Posterior cingulate gyrus (tissue), 11 donors: ENCODE measurements around the gene TJAP1.
A peak's percentile ranks its signal among the peaks of the same experiment; 100 is the strongest.

Experiments
- DNase-seq, 10 donors: peaks; one replicate each; pipeline versions ENCODE4 v3.0.0 to v3.0.0-alpha.2; 2020 to 2021; ENCODE audit warnings: mixed read lengths in 3 of 10
- intact Hi-C: fragments of 100-400 bp; cut with DNase I; formaldehyde crosslinking; loops from one replicate; pipeline ENCODE4 v1.15.1; 2023

Gene TJAP1

DNA sequence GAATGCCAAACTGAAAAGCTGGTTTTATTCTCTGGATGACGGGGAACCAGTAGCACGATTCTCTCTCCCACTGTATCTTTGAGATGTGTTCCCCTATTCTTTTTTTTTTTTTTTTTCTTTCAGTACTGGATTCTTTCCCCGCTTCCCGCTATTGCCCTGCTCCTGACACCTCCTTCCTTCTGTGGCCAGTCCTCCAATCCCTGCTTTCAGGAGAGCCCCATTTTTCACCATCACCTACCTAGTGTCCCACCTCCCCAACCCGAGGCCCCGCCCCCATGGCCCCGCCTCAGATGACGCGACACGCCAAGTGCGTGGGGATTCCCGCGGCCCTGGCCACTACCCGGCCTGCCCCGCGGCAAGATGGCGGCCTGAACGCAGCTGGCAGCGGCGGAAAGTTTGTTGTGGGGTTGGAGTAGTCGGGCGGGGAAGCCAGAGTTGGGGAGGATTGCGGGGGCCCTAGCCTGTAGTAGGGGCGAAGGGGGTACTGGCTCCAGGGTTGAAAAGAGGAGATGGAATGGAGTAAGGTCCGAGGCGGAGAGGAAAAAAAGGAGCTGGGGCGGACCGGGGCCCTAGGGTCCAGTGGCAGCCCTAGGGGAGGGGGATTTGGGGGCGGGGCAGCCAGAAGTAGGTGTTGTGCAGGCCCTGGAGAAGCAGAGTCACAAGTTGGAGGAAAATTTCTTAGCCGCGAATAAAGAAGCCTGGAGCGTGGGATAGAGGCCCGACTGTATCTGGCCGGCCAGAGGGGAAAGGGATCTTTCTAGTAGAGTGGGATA, at the start of gene TJAP1:
Gene TJAP1 (plus strand): TSS at position 336 of the 773 bp plus-strand sequence. CDS start 21,432 bp downstream, outside the sequence.
- intact Hi-C loops: loop anchor here (1.0 kb wide), 1 partner anchor 35 kb away; no protein-coding TSS in a partner anchor
- DNase-seq: peak; percentile 91 to 99 (median 95)

DNA sequence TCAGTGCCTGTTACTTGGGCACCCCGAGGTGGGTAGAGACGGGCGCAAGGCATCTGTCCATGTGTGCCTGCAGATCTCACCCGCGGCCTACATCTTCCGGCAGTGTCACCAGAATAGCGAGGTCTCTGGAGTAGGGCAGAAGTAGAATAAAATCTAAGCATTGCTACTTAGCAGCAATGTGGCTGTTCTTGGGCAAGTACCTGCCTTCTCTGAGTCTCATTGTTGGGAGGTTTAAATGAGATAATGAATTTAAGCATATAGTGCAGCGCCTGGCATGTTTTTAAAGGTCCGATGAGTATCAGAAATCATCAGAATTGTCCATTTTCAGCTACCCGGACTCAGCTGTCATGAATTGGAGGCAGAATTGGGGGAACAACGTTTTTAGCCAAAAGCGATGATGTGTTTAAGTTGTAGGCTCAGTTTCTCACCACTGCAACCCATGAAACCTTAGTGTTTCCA, 49.2 kb upstream of the TJAP1 start:
- DNase-seq: no peak
- intact Hi-C loops: loop anchor here (10.0 kb wide), 1 partner anchor 53 kb away; no protein-coding TSS in a partner anchor

- no peak for DNase-seq
- intact Hi-C loops: loop anchor here (10.0 kb wide), 1 partner anchor 54 kb away; no protein-coding TSS in a partner anchor
These were observed 48.5 kb upstream of the TJAP1 start for GRCh38 chr6:43428874-43429273.

- no peak for DNase-seq
- intact Hi-C loops: no loop called here
These were observed 45.1 kb upstream of the TJAP1 start for GRCh38 chr6:43432009-43432945.

DNA sequence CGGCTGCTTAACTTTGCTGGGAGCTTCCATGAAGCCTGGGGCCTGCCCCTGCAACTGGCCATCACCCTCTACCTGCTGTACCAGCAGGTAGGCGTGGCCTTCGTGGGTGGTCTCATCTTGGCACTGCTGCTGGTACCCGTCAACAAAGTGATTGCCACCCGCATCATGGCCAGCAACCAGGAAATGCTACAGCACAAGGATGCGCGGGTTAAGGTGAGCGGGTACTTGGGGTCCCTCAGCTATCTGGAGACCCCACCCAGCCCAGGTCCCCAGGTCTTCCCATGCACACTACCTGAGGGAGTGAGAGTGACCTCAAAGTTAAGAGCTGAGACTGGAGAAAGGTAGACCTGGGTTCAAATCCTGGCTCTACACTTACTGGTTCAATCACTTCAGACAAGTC, 44.2 kb upstream of the TJAP1 start:
- intact Hi-C loops: no loop called here
- DNase-seq: no peak

DNA sequence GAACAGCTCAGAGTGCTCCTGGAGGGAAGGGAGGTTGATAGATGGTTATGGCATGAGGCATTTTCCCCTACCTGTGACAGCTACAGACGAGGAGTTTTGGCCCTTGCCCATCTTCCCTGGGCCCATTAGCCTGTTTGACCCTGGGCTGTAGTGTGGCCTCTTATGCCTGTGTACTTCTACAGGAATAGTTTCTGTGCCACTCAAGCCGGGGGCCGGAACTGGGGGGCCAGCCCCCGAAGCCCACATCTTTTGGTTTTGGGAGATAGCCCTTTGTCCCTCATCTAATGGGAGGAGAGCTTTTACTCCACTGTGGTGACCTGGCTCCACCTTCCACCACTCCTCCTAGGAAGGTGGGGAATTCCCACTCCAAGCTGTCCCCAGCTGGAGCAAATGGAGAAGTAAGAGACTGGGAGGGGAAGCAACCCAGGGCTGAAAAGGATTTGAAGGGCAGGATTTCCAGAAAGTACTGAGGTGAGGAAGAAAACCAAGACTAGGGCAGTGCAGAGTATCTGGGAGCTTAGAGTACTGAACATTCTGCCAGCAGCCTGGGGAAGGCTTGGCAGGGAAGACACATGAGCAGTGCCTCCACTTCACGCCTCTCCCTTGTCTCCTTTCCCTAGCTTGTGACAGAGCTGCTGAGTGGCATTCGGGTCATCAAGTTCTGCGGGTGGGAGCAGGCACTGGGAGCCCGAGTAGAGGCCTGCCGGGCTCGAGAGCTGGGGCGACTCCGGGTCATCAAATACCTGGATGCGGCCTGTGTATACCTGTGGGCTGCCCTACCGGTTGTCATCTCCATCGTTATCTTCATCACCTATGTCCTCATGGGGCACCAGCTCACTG, 43.1 kb upstream of the TJAP1 start:
- intact Hi-C loops: no loop called here
- DNase-seq: no peak

GRCh38 chr6:43434943-43435342, 42.4 kb upstream of the TJAP1 start:
- intact Hi-C loops: no loop called here
- DNase-seq: no peak

DNA sequence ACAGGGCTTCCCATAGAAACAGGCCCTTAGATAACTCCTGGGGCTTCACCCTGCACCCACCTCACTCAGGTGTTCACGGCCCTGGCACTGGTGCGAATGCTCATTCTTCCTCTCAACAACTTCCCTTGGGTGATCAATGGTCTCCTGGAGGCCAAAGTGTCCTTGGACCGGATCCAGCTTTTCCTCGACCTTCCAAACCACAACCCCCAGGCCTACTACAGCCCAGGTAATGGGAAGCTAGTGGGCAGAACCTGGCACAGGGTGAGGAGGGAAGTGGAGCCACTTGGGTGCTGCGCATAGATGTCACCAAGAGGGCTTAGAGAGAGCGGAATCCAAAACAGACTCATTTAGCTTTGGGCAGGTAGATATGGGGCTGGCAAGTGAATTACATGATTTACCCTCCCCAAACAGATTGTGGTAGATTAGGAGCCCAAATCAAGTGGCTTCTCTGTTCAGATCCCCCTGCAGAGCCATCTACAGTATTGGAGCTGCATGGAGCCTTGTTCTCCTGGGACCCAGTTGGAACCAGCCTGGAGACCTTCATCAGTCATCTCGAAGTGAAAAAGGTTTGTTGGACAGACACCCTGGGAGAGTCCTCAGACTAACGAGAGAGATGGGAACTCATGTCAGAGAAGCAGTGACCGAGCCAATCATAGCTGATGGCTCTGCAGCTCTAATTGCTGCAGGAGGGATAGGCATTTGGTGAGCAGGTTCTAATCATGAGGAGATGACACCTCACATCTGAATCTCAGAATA, 41.5 kb upstream of the TJAP1 start:
- no peak for DNase-seq
- intact Hi-C loops: no loop called here

GRCh38 chr6:43436577-43437282, 40.6 kb upstream of the TJAP1 start:
- intact Hi-C loops: no loop called here
- no peak for DNase-seq

- intact Hi-C loops: no loop called here
- no peak for DNase-seq
These were observed 39.7 kb upstream of the TJAP1 start for GRCh38 chr6:43437700-43438099.

DNA sequence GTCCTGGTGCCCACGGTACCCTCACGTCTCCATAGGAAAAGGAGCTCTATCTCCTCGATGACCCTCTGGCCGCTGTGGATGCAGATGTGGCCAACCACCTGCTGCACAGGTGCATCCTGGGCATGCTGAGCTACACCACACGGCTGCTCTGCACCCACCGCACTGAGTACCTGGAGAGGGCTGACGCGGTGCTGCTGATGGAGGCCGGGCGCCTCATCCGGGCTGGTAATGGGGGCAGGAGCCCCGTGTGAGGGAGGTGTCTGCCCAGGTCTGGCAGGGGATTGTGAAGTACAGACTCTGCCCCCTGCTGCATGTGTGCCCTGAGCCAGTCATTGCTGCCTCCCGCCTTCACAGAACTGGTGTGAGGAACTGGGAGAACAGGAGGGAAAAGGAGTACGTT, 34.4 kb upstream of the TJAP1 start:
- DNase-seq: peak in 1 of 10 donors; percentile 52
- intact Hi-C loops: no loop called here

DNA sequence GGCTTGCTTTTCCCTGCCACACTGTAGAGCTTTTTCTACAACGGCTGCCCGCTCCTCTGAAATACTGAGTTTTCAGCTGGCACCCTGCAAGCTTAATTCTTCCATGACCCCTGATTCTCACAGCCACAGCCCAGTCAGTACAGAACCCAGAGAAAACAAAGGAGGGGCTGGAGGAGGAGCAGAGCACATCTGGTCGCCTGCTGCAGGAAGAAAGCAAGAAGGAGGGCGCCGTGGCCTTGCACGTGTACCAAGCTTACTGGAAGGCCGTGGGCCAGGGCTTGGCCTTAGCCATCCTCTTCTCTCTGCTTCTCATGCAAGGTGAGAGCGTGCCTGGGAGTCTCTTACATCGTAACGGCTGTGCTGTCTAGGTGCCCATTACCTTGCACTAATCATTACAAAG, 33.3 kb upstream of the TJAP1 start:
- intact Hi-C loops: no loop called here
- DNase-seq: peak in 1 of 10 donors; percentile 32

- intact Hi-C loops: no loop called here
These were observed 32.8 kb upstream of the TJAP1 start for GRCh38 chr6:43444582-43444981.

GRCh38 chr6:43445576-43445975, 31.8 kb upstream of the TJAP1 start:
- intact Hi-C loops: no loop called here
- DNase-seq: peak in 2 of 10 donors; percentile 61 to 85

More at GRCh38 chr6:43444582-43444981, 32.8 kb upstream of the TJAP1 start:
- peak in 5 of 10 donors; percentile 42 to 94 (median 59) for DNase-seq

DNA sequence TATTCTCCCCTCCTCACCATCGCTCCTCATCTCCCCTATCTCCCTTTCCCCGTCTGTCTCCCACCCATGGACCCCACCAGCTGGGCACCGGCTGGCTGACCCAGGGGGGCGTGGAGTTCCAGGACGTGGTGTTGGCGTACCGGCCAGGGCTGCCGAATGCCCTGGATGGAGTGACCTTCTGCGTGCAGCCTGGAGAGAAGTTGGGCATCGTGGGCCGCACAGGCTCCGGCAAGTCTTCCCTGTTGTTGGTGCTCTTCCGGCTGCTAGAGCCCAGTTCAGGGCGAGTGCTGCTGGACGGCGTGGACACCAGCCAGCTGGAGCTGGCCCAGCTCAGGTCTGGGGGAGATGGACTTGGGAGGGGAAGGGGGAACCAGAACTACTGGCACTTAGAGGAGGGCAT, 29.8 kb upstream of the TJAP1 start:
- intact Hi-C loops: no loop called here
- DNase-seq: peak in 1 of 10 donors; percentile 58

GRCh38 chr6:43448916-43449315, 28.5 kb upstream of the TJAP1 start:
- intact Hi-C loops: no loop called here
- DNase-seq: peak in 2 of 10 donors; percentile 40 to 53

DNA sequence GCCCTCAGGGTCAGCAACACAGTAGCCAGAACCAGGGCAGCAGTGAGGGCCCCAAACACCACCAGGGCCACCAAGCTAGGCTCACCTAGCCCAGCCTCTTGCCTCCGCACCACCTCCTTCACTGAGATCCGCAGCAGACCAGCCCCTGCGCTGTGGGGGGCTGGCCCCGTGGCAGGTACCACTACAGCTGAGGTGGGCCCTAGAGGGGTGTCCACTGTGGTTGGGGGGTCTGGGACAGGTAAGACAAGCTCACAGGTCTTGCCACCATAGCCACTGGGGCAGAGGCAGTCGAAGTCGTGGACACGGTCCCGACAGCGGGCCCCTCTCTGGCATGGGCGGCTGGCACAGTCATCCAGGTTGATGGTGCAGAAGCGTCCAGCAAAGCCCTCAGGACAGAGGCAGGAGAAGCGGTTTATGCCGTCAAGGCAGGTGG, 26.7 kb upstream of the TJAP1 start:
- DNase-seq: peak in 2 of 10 donors; percentile 58 to 71
- intact Hi-C loops: no loop called here

DNA sequence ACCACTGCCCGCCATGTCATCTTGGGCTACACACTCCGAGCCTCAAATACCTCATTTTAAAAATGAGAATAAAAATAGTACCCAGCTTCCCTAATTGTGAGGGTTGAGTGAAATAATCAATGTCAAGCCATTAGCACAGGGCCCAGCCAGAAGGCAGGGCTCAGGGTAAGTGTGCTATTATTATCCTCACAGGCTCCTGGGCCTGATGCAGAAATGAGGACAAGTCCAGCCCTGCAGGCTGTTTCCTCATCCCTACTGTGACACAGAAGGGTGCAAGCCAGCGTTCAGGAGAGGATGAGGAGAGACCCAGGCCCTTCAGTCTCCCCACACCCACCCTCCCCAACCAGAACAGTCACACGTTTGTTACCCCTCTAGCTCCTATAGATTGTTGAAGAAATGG, 26.0 kb upstream of the TJAP1 start:
- DNase-seq: no peak
- intact Hi-C loops: no loop called here

GRCh38 chr6:43451939-43452338, 25.4 kb upstream of the TJAP1 start:
- intact Hi-C loops: no loop called here
- DNase-seq: peak in 2 of 10 donors; percentile 68 to 70
